Memory B cell (primary cell): Measurements from ENCODE around the gene MAS1L.

Experiments
- ATAC-seq: fragments of 150-1000 bp; cut with Tn5 transposase; 2 replicates; pipeline ENCODE4 v1.10.0; 2021; ENCODE audit warnings: low read depth, mild to moderate bottlenecking, moderate library complexity
- DNase-seq, 2 donors: peaks; one replicate each; pipeline ENCODE4 v3.0.0; 2022; ENCODE audit warnings: low spot score in 2 of 2
- H3K27ac Mint-ChIP-seq: one replicate; pipeline ENCODE4 v1.8.0; 2022; ENCODE audit warnings: mild to moderate bottlenecking, moderate library complexity, mixed read lengths
- H3K27me3 Mint-ChIP-seq: one replicate; pipeline ENCODE4 v1.8.0; 2022; ENCODE audit warnings: mixed read lengths
- H3K36me3 Mint-ChIP-seq: one replicate; pipeline ENCODE4 v1.8.0; 2022; ENCODE audit warnings: mild to moderate bottlenecking, mixed read lengths
- H3K4me1 Mint-ChIP-seq: one replicate; pipeline ENCODE4 v1.8.0; 2022; ENCODE audit warnings: mixed read lengths
- H3K4me3 Mint-ChIP-seq: one replicate; pipeline ENCODE4 v1.8.0; 2022; ENCODE audit warnings: mild to moderate bottlenecking, moderate library complexity, mixed read lengths
- H3K9me3 Mint-ChIP-seq: one replicate; pipeline ENCODE4 v1.8.0; 2022; ENCODE audit warnings: mixed read lengths

The MAS1L gene

DNA sequence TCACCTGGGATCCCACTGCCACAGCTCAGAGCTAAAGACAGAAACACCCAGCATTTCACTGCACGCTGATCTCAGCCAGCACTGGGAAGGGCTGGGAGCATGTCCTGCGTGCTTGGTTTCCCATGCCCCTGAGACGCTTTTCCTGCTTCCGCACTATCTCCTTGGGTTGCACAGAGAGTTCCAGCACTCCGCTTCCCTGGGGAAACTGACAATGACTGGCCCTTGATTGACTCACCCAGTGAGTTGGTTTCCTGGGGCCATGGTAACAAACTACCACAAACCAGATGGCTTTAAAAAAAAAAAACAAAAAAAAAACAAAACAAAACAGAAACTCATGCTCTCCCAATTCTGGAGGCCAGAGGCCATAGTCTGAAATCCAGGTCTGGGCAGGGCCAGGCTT lies 14.8 kb upstream of the MAS1L start:
- H3K27me3 Mint-ChIP-seq, result peaks cover 7% of the 10 kb centered on the region
- no peak for ATAC-seq
- no peaks in the 10 kb centered on the region for H3K9me3 Mint-ChIP-seq

DNA sequence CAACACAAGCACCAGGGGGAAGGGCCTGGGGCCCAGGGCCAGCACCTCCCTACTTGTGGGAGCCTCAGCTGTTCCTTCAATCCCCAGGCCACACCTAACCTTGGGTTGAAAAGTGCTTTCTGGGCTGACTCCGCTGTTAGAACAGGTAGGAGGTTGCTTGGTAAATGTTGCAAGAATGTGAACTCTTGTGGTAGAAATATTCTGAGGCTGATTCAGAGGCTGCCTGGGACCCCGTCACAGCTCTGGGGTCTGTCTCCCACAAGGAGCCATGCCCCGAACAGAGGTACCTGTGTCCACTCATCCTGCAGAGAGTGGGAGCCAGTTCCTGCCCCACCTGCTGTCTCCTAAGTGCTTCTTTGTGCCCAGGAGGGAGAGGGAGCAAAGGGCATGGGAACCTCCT lies 14.4 kb upstream of the MAS1L start:
- Mint-ChIP-seq H3K36me3 (no peaks in the 10 kb centered on the region), H3K27ac (no peak overlapping the region), H3K4me3 (no peak overlapping the region), H3K4me1 (no peaks in the 10 kb centered on the region), H3K9me3 (no peaks in the 10 kb centered on the region), H3K27me3 (peaks cover 7% of the 10 kb centered on the region)
- ATAC-seq, result no peak
- DNase-seq, result peak in 1 of 2 donors; percentile 9

More for the DNA sequence above, 14.8 kb upstream of the MAS1L start:
- Mint-ChIP-seq H3K36me3 (no peaks in the 10 kb centered on the region), H3K4me3 (no peak overlapping the region), H3K4me1 (no peaks in the 10 kb centered on the region), H3K27ac (no peak overlapping the region)
- DNase-seq, result no peak

DNA sequence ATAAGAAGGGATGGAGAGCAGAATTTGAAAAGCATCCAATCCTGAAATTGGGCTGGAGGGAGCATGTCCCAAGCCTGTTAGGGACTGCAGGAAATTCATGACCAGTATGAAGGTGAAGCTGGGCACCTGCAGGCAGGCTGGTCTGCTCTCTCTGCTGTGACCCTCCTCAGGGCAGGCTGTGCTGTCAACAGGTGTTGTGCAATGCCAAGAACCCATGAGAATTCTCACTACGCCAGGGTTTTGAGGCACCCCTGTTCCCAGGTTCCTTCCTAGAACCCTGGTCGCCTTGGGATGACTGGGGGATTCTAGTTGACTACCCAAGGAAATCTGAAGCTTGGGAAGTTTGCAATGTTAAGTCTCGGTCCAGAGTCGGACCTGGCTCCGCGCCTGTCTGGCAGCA lies 13.3 kb upstream of the MAS1L start:
- Mint-ChIP-seq H3K4me3 (no peak overlapping the region), H3K9me3 (no peaks in the 10 kb centered on the region), H3K27ac (no peak overlapping the region), H3K36me3 (no peaks in the 10 kb centered on the region), H3K27me3 (peaks cover 7% of the 10 kb centered on the region), H3K4me1 (no peaks in the 10 kb centered on the region)
- no peak for DNase-seq
- ATAC-seq, result no peak

DNA sequence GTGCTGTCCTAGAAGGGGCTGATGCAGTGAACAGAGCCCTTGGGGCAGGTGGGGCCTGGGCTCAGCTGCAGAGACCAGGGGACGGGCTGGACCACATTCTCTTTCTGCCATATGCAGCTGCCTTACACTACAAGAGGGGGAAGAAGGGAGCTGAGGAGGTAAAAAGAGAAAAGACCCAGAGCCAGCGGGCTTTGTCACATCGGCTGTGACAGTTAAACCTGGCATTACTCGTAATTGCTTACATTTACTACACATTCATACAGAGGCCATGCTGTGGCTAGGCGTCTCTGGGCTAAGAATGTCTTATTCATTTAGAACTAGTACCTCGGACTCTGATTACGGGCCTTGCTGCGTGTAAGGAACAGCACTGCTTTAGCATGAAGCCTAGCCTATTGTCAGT lies 12.8 kb upstream of the MAS1L start:
- Mint-ChIP-seq H3K36me3 (no peaks in the 10 kb centered on the region), H3K4me3 (no peak overlapping the region), H3K27me3 (peaks cover 7% of the 10 kb centered on the region), H3K27ac (no peak overlapping the region), H3K4me1 (no peaks in the 10 kb centered on the region), H3K9me3 (no peaks in the 10 kb centered on the region)
- ATAC-seq, result no peak
- no peak for DNase-seq

DNA sequence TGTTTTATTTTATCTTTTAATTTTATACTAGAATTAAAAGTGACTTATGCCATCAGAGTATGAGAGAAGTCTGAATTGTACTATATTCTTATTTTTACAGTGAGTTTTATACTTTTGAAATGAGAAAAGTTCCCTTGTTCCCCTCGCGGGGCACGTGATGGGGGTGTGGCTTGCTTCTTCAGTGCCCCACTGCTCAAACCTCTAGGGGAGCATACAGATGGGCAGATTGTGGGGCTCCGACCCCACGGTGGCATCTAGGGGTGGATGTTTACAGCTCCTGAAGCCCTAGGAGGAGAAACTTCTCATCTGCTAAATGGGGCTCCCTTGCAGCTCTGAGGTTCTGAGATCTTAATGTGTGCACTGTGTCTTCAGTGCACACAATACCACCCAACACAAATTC lies 11.9 kb upstream of the MAS1L start:
- peaks cover 7% of the 10 kb centered on the region for H3K27me3 Mint-ChIP-seq
- no peaks in the 10 kb centered on the region for H3K36me3 Mint-ChIP-seq
- no peak for ATAC-seq
- no peak for DNase-seq
- no peaks in the 10 kb centered on the region for H3K9me3 Mint-ChIP-seq
- H3K4me1 Mint-ChIP-seq, result no peaks in the 10 kb centered on the region
- no peak overlapping the region for H3K27ac Mint-ChIP-seq
- no peak overlapping the region for H3K4me3 Mint-ChIP-seq

DNA sequence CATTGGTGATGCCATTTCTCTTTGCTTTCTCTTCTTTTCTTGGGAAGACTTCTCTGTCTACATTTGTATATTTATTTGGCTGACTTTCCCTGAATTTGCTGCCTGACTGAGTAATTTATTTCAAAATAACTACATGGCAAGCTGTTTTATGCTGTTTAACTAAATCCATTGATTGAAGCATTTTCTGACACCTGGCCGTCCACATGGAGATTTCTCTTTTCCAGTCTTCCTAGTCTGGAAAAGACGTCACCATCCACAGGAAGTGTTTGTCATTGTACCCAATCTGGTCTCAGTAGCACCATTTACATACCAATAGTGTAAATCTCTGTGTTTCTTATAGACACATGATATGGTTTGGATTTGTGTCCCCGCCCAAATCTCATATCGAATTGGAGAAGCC lies 9.2 kb upstream of the MAS1L start:
- no peak for DNase-seq
- H3K36me3 Mint-ChIP-seq, result no peaks in the 10 kb centered on the region
- no peak overlapping the region for H3K4me3 Mint-ChIP-seq
- no peaks in the 10 kb centered on the region for H3K4me1 Mint-ChIP-seq
- no peaks in the 10 kb centered on the region for H3K9me3 Mint-ChIP-seq
- peaks cover 2% of the 10 kb centered on the region for H3K27me3 Mint-ChIP-seq
- H3K27ac Mint-ChIP-seq, result no peak overlapping the region
- ATAC-seq, result no peak

DNA sequence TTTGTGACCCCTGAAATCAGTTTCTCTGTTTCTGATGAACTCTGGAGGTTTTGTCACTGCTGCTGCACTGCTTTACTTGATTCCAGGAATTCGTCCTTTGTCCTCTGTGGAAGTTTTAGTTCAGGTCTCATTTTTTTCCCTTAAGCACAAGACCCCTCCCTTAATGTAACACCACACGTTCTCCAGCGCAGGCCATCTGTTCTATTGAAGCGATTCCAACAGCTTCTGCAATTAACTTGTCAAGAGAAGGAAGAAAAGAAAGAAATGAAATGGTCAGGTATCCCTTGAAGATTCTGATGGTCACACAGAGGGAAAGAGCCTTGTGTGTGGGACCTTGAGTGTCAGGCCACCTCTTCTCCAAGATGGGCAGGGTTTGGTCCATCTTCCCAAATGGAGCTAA lies 7.8 kb upstream of the MAS1L start:
- DNase-seq, result no peak
- no peaks in the 10 kb centered on the region for H3K9me3 Mint-ChIP-seq
- no peaks in the 10 kb centered on the region for H3K36me3 Mint-ChIP-seq
- no peak for ATAC-seq
- H3K4me3 Mint-ChIP-seq, result no peak overlapping the region
- H3K27ac Mint-ChIP-seq, result no peak overlapping the region
- H3K27me3 Mint-ChIP-seq, result peaks cover 3% of the 10 kb centered on the region
- H3K4me1 Mint-ChIP-seq, result no peaks in the 10 kb centered on the region

DNA sequence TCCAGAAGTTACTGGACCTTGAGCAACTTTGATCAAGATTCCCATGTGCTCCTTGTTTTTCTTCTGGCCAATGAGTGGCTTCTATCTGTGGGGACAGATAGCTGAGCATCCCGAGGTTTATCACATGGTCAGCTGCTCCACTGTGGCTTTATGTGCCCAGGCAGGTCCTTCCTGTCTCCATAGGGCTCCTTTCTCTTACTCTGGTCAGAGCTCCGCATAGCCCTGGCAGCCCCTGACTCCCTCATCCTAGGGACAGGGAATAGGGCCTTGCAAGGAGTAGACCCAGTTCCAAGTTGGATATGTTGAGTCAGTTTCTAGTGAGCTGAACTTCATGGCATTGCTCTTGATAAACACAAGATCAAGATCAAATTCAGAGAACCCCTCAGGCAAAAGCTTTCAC lies 6.4 kb upstream of the MAS1L start:
- Mint-ChIP-seq H3K36me3 (no peaks in the 10 kb centered on the region), H3K27me3 (peaks cover 1% of the 10 kb centered on the region)
- no peak for ATAC-seq

DNA sequence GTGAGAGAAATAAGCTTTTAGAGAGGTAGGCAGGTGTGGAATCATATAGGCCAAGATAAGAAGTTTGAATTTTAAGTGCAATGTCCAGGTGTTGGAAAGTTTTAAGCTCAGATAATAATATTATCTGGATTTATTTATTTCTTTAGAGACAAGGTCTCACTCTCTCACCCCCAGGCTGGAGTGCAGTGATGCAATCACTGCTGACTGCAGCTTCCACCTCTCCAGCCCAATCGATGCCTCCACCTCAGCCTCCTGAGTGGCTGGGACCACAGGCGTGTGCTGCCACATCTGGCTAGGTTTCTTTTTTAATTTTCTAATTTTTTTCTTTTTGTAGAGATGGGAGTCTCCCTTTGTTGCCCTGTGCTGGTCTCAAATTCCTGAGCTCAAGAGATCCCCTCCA lies 5.5 kb upstream of the MAS1L start:
- Mint-ChIP-seq H3K36me3 (no peaks in the 10 kb centered on the region), H3K9me3 (no peaks in the 10 kb centered on the region), H3K27ac (no peak overlapping the region), H3K4me3 (no peak overlapping the region), H3K27me3 (peaks cover 1% of the 10 kb centered on the region), H3K4me1 (no peaks in the 10 kb centered on the region)
- no peak for ATAC-seq
- no peak for DNase-seq

More for the DNA sequence above, 6.4 kb upstream of the MAS1L start:
- Mint-ChIP-seq H3K4me3 (no peak overlapping the region), H3K27ac (no peak overlapping the region), H3K4me1 (no peaks in the 10 kb centered on the region), H3K9me3 (no peaks in the 10 kb centered on the region)
- no peak for DNase-seq

DNA sequence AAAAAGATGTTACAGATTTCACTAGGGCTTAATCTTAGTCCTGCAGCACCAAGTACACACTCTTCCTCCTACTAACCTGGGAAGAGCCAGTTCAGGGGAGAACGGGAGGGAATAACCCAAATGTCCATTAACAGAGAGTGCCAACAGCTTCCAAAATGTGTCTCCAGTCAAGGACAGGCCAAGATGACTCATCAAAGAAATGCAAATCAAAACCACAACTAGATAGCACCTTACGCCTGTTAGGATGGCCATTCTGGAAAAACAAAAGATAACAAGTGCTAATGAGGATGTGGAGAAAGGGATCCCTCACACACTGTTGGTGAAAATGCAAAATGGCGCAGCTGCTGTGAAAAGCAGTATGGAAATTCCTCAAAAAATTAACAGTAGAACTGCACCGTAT lies 3.8 kb upstream of the MAS1L start:
- no peak overlapping the region for H3K27ac Mint-ChIP-seq
- H3K27me3 Mint-ChIP-seq, result peaks cover 6% of the 10 kb centered on the region
- no peaks in the 10 kb centered on the region for H3K36me3 Mint-ChIP-seq
- H3K4me1 Mint-ChIP-seq, result no peaks in the 10 kb centered on the region
- no peak overlapping the region for H3K4me3 Mint-ChIP-seq
- DNase-seq (no peak), ATAC-seq (no peak)
- no peaks in the 10 kb centered on the region for H3K9me3 Mint-ChIP-seq

DNA sequence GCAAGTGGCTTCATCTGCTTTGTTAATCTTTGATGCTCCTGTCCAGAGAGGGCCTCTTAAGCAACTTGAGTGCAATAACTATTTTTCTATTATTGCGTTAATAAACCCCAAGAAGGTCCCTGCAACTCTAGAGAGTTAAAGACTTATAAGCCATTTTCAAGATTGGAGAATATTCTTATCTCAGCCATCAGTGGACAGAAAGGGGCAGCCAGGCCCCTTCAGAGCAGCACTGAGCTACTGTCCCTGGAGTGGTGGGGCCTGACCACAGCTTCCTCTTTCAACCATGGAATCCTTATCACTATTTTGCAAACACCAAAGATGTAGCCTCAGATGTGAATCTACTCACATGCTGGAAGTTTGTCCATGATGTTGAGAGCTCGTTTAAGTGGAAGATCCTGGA lies 2.8 kb upstream of the MAS1L start:
- Mint-ChIP-seq H3K36me3 (no peaks in the 10 kb centered on the region), H3K4me1 (no peaks in the 10 kb centered on the region), H3K9me3 (no peaks in the 10 kb centered on the region), H3K4me3 (no peak overlapping the region), H3K27me3 (peaks cover 6% of the 10 kb centered on the region), H3K27ac (no peak overlapping the region)
- ATAC-seq, result no peak
- DNase-seq, result no peak

DNA sequence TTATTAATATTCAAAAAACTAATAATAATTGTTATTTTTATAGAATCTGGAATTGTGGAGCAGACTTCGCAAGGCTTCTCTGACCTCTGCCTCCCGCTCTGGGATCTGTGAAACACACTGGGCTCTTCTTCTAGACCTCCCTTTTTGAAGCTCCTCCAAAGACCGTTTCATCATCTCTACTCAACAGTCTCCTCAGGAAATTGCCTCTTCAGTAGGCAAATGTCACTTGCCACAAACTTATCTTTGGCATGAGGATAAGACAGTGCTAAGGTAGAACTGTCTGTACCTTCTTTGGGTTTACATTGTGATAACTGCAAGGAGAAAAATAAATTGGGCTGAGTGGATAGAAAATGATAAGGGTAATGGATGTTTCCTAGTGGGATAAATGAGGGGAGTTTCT lies 2.3 kb upstream of the MAS1L start:
- H3K36me3 Mint-ChIP-seq, result no peaks in the 10 kb centered on the region
- DNase-seq (no peak), ATAC-seq (no peak)
- H3K4me1 Mint-ChIP-seq, result no peaks in the 10 kb centered on the region
- H3K27me3 Mint-ChIP-seq, result peaks cover 6% of the 10 kb centered on the region
- no peaks in the 10 kb centered on the region for H3K9me3 Mint-ChIP-seq
- no peak overlapping the region for H3K4me3 Mint-ChIP-seq
- no peak overlapping the region for H3K27ac Mint-ChIP-seq

DNA sequence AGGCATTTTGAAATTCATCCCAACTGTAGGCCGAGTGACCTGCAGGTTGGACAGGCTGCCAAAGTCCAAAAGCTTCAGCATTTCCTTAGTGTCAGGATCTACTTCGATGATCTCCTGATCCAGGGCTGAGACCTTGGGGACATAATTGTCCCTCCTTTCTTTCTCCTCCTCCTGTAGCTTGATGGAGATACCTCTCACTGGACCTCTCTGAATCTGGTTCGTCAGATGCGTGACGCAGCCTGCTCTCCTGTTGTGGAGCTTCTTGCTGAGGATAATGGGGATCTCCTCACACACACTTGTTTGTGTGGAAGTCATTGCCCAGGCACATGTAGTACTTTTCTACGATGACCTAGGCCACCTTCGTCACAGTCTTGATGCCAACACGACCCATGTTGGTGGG lies 1.5 kb upstream of the MAS1L start:
- Mint-ChIP-seq H3K4me3 (no peak overlapping the region), H3K4me1 (no peaks in the 10 kb centered on the region), H3K36me3 (no peaks in the 10 kb centered on the region), H3K27me3 (peaks cover 6% of the 10 kb centered on the region), H3K9me3 (no peaks in the 10 kb centered on the region), H3K27ac (no peak overlapping the region)
- no peak for ATAC-seq
- DNase-seq, result no peak

DNA sequence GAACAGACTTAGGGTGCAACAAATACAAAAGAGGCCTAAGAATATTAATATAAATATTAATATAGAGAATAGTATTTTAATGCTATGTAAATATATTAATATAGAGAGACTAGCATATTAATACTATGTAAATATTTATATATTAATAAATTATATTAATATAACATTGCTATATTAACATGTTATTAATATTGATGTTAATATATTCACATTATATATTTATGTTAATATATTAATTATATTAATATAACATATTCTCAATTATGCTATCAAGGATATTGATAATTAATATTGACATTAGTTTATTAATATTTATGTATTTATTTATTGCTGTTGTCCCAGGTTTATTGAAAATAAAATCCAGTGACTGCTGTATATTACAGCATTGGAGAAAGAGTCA lies 1.1 kb upstream of the MAS1L start:
- Mint-ChIP-seq H3K27ac (no peak overlapping the region), H3K36me3 (no peaks in the 10 kb centered on the region), H3K4me3 (no peak overlapping the region), H3K9me3 (no peaks in the 10 kb centered on the region), H3K27me3 (peaks cover 6% of the 10 kb centered on the region), H3K4me1 (no peaks in the 10 kb centered on the region)
- DNase-seq, result no peak
- ATAC-seq, result no peak

DNA sequence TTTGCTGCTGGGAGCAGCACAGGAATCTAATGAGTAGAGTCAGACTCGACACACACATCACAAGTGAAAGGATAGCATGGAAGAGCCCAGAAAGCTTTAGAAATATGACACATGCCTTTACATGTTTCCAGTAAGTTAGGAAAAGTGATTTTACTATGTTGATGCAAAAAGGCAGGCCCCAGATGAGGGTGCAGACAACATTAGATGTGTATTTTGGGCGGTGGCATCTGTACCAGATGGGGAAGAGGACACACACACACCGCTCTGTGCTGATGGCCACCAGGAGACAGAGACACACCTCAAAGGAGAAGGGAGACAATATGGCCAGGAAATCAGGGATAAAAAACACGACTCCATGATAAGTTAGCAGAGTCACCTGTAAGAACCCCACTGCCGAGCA lies 625 bp downstream of the MAS1L start:
- no peaks in the 10 kb centered on the region for H3K36me3 Mint-ChIP-seq

DNA sequence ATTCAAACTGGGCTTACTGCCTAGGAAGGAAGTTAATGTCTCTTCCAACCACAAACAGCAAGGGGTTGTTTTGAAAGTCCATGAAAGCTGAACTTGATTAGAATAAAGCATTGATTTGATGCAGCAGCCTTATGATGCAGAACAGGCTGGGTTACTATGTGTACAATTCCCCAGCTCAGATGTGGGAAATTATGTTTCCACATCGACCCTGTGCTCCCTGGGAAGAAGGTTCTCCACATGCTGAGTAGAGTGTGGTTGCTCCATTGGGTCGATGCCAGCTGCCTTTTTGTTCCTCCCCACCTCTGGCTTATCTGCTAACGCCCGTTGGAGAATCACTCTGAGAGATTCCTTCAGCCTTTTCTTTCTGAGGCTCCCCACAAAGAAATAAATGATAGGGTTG lies 1.2 kb downstream of the MAS1L start:
- ATAC-seq, result no peak

More for the DNA sequence above, 625 bp downstream of the MAS1L start:
- no peak for DNase-seq
- peaks cover 6% of the 10 kb centered on the region for H3K27me3 Mint-ChIP-seq
- ATAC-seq, result no peak
- no peak overlapping the region for H3K4me3 Mint-ChIP-seq
- H3K27ac Mint-ChIP-seq, result no peak overlapping the region
- H3K4me1 Mint-ChIP-seq, result no peaks in the 10 kb centered on the region
- no peaks in the 10 kb centered on the region for H3K9me3 Mint-ChIP-seq

More for the DNA sequence above, 1.2 kb downstream of the MAS1L start:
- Mint-ChIP-seq H3K4me3 (no peak overlapping the region), H3K27ac (no peak overlapping the region), H3K27me3 (peaks cover 6% of the 10 kb centered on the region), H3K36me3 (no peaks in the 10 kb centered on the region), H3K4me1 (no peaks in the 10 kb centered on the region), H3K9me3 (peaks cover 2% of the 10 kb centered on the region)
- no peak for DNase-seq
